Caco-2 (cell line): ENCODE measurements around the gene NPBWR2. TPM values are rescaled to one million over a fixed set of nuclear protein-coding genes. Genes with fewer than 3 reads are reported as not detected.

ENCODE experiments used
- BruUV-seq: library from RNA; stranded (reverse); fragments of 400-500 nt; replicated peaks from 2 replicates; lab custom pipeline; 2021; lab: Mats Ljungman, UMichigan
- CTCF ChIA-PET: fragments of 300-600 bp; sonication (Branson Sonifier 250); formaldehyde crosslinking; loops from one replicate; lab custom pipeline; 2022; ENCODE audit warnings: antibody characterized with exemption; lab: Charles Lee
- POLR2A ChIA-PET: fragments of 300-600 bp; sonication (Branson Sonifier 250); formaldehyde crosslinking; loops from one replicate; lab custom pipeline; 2022; ENCODE audit warnings: antibody characterized with exemption; lab: Charles Lee
- DNase-seq, 2 experiments: peaks; one replicate each; pipeline versions ENCODE4 v3.0.0 to v3.0.0-alpha.2; 2020 to 2022
- H3K27me3 ChIP-seq: replicated peaks from 2 replicates; pipeline ENCODE4 v1.6.0; 2011; ENCODE audit warnings: low read length; ENCODE audit not compliant: control insufficient read depth, insufficient read depth
- H3K36me3 ChIP-seq: 2 replicates; pipeline ENCODE4 v1.5.1; 2011; ENCODE audit warnings: low read length; ENCODE audit not compliant: control insufficient read depth, insufficient read depth
- H3K4me1 ChIP-seq: fragments of 250-450 bp; sonication (Bioruptor Pico); 2 replicates; pipeline ENCODE4 v1.5.1; 2020; ENCODE audit warnings: mild to moderate bottlenecking
- H3K4me3 ChIP-seq: 2 replicates; pipeline ENCODE4 v1.5.1; 2011; ENCODE audit warnings: low read depth, mild to moderate bottlenecking, control low read depth, low read length
- H3K9me3 ChIP-seq: fragments of 250-450 bp; sonication (Bioruptor Pico); 2 replicates; pipeline ENCODE4 v1.5.1; 2020; ENCODE audit warnings: mild to moderate bottlenecking, moderate library complexity
- H3K27ac Mint-ChIP-seq: one replicate; pipeline ENCODE4 v1.8.0; 2022; ENCODE audit warnings: mixed read lengths; ENCODE audit not compliant: unreplicated experiment
- H3K27me3 Mint-ChIP-seq: one replicate; pipeline ENCODE4 v1.8.0; 2022; ENCODE audit warnings: mixed read lengths; ENCODE audit not compliant: insufficient read depth, unreplicated experiment
- H3K36me3 Mint-ChIP-seq: one replicate; pipeline ENCODE4 v1.8.0; 2022; ENCODE audit warnings: mild to moderate bottlenecking, mixed read lengths; ENCODE audit not compliant: insufficient read depth, unreplicated experiment
- H3K4me1 Mint-ChIP-seq: one replicate; pipeline ENCODE4 v1.8.0; 2022; ENCODE audit warnings: low read depth, mixed read lengths; ENCODE audit not compliant: unreplicated experiment
- H3K4me3 Mint-ChIP-seq: one replicate; pipeline ENCODE4 v1.8.0; 2022; ENCODE audit warnings: mild to moderate bottlenecking, moderate library complexity, mixed read lengths; ENCODE audit not compliant: unreplicated experiment
- H3K9me3 Mint-ChIP-seq: one replicate; pipeline ENCODE4 v1.8.0; 2022; ENCODE audit warnings: mixed read lengths; ENCODE audit not compliant: unreplicated experiment
- CTCF ChIP-seq, 2 experiments: fragments of 200-600 bp in 1 of 2; IDR thresholded peaks; 1 replicate in 1 of 2; 2 replicates in 1 of 2; pipeline versions ENCODE4 v1.5.1 to v1.8.0; 2011 to 2022; ENCODE audit warnings: antibody characterized with exemption in 1 of 2, control low read depth in 1 of 2, inconsistent platforms in 1 of 2, low read depth in 1 of 2, low read length in 1 of 2, mild to moderate bottlenecking in 1 of 2, moderate library complexity in 1 of 2; ENCODE audit not compliant: insufficient read depth in 1 of 2, severe bottlenecking in 1 of 2, unreplicated experiment in 1 of 2
- intact Hi-C: fragments of 100-400 bp; cut with micrococcal nuclease; formaldehyde crosslinking; loops from one replicate; pipeline ENCODE4 v1.10.0; 2022; ENCODE audit not compliant: unreplicated experiment
- total RNA-seq: library from RNA; stranded (reverse); gene quantifications from 2 replicates; pipeline ENCODE4 v1.2.3, GENCODE V29; 2022

The NPBWR2 gene
- total RNA-seq, 1 experiment from 2014 or later, result not detected

GRCh38 chr20:64133951-64134407 lies 26.6 kb upstream of the NPBWR2 start:
- BruUV-seq, result no TSS peak
- H3K27ac Mint-ChIP-seq, result no peak overlapping the region
- Histone ChIP-seq H3K4me3 (no peak overlapping the region), H3K9me3 (no peaks in the 10 kb centered on the region; the same call in 1 of the 2 replicates), H3K27me3 (0 out of 2 replicates have a peak, but pooled peaks cover 1% of the 10 kb centered on the region), H3K36me3 (no peaks in the 10 kb centered on the region), H3K4me1 (no peaks in the 10 kb centered on the region)
- TF ChIP-seq CTCF (IDR thresholded peaks at IDR 0.05; ENCODE audit: insufficient read depth in 1 of 2, low read depth in 1 of 2, low read length in 1 of 2, severe bottlenecking in 1 of 2, unreplicated experiment in 1 of 2), result peak; percentile 37 to 67
- CTCF ChIA-PET, result interaction anchor here (0.6 kb wide), 1 partner anchor 10 kb away, joined by 3 read pairs; no protein-coding TSS in a partner anchor
- no peak overlapping the region for H3K4me3 Mint-ChIP-seq
- H3K9me3 Mint-ChIP-seq, result no peaks in the 10 kb centered on the region
- intact Hi-C loops, result no loop called here
- no peaks in the 10 kb centered on the region for H3K36me3 Mint-ChIP-seq
- peak in 1 of 2 experiments; percentile 58 for DNase-seq
- H3K4me1 Mint-ChIP-seq, result no peaks in the 10 kb centered on the region
- H3K27me3 Mint-ChIP-seq, result peaks cover 13% of the 10 kb centered on the region
- POLR2A ChIA-PET, result interaction anchor here (0.6 kb wide), 1 partner anchor 108 kb away, joined by 3 read pairs; no protein-coding TSS in a partner anchor

DNA sequence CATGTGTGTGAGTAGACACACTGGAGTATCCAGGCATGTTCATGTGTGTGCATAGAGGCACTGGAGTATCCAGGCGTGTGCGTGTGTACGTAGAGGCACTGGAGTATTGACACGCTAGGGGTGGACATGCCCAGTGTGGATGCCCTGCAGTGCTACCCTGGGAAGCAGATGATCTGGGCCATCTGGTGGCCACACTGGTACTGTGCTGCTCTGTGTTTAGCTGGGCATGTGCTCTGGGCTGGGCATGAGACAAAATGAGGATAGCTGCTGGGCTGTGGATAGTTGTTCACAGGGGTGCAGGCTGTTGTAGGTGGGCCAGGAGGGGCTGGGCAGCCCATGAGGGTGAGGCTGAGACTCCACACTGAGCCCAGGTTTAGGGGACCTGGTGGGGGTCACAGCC lies 24.0 kb upstream of the NPBWR2 start:
- intact Hi-C loops, result no loop called here
- CTCF ChIA-PET, result interaction anchor here (0.5 to 1.0 kb wide), 2 partner anchors 93 to 141 kb away, joined by 3 to 5 read pairs; no protein-coding TSS in a partner anchor
- H3K36me3 Mint-ChIP-seq, result no peaks in the 10 kb centered on the region
- Histone ChIP-seq H3K4me1 (no peaks in the 10 kb centered on the region), H3K27me3 (0 out of 2 replicates have a peak, but pooled peaks cover 1% of the 10 kb centered on the region), H3K9me3 (peaks cover 9% of the 10 kb centered on the region), H3K4me3 (no peak overlapping the region), H3K36me3 (no peaks in the 10 kb centered on the region)
- DNase-seq, result peak in 1 of 2 experiments; percentile 56
- no peak overlapping the region for H3K4me3 Mint-ChIP-seq
- POLR2A ChIA-PET, result no interaction called here
- BruUV-seq, result no TSS peak
- peak; percentile 46 to 57 for TF ChIP-seq CTCF (IDR thresholded peaks at IDR 0.05; ENCODE audit: insufficient read depth in 1 of 2, low read depth in 1 of 2, low read length in 1 of 2, severe bottlenecking in 1 of 2, unreplicated experiment in 1 of 2)
- H3K4me1 Mint-ChIP-seq, result no peaks in the 10 kb centered on the region
- H3K27me3 Mint-ChIP-seq, result peaks cover 15% of the 10 kb centered on the region
- H3K27ac Mint-ChIP-seq, result no peak overlapping the region
- no peaks in the 10 kb centered on the region for H3K9me3 Mint-ChIP-seq

DNA sequence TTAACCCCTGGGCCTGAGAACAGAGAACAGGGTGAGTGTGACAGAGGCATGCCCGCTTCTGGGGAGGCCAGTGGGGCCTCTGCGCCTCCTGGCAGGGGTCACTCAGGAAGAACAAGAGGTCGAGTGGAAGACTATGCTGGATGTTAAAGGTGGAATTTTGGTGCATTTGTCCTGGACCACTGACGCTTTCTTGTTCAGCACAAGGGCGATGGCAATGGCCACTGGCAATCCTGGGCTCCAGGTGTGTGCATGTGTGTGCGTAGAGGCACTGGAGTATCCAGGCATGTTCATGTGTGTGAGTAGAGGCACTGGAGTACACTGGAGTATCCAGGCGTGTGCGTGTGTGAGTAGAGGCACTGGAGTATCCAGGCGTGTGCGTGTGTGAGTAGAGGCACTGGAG lies 23.5 kb upstream of the NPBWR2 start:
- POLR2A ChIA-PET, result no interaction called here
- Histone ChIP-seq H3K4me1 (no peaks in the 10 kb centered on the region), H3K4me3 (no peak overlapping the region), H3K9me3 (peaks cover 9% of the 10 kb centered on the region), H3K36me3 (no peaks in the 10 kb centered on the region), H3K27me3 (0 out of 2 replicates have a peak, but pooled peaks cover 1% of the 10 kb centered on the region)
- H3K4me3 Mint-ChIP-seq, result no peak overlapping the region
- H3K36me3 Mint-ChIP-seq, result no peaks in the 10 kb centered on the region
- H3K9me3 Mint-ChIP-seq, result no peaks in the 10 kb centered on the region
- peaks cover 11% of the 10 kb centered on the region for H3K27me3 Mint-ChIP-seq
- CTCF ChIA-PET, result interaction anchor here (1.0 kb wide), 1 partner anchor 93 kb away, joined by 5 read pairs; no protein-coding TSS in a partner anchor
- H3K4me1 Mint-ChIP-seq, result no peaks in the 10 kb centered on the region
- BruUV-seq, result no TSS peak
- TF ChIP-seq CTCF (IDR thresholded peaks at IDR 0.05; ENCODE audit: insufficient read depth in 1 of 2, low read depth in 1 of 2, low read length in 1 of 2, severe bottlenecking in 1 of 2, unreplicated experiment in 1 of 2), result no peak
- H3K27ac Mint-ChIP-seq, result no peak overlapping the region
- intact Hi-C loops, result no loop called here
- DNase-seq, result peak in 1 of 2 experiments; percentile 37
